ENCODE results near the gene TTYH3. TPM values are rescaled to one million over a fixed set of nuclear protein-coding genes. Genes with fewer than 3 reads are reported as not detected.

The TTYH3 gene
- total and polyA plus RNA-seq, 10 donors, result 11.9 to 158 (median 72.8) TPM

- intact Hi-C loops (cut with DNase I; ENCODE audit: low total_unique reads), result no loop called here
- DNase-seq, result peak; percentile 94
- WGBS, 5 donors, result 30 to 49% (median 41%) methylated on average over 15 to 23 of the region's 23 CpGs
- Histone ChIP-seq H3K36me3 (peaks cover 0 to 28% (median 0%) of the 10 kb centered on the region in 6 donors), H3K9me3 (no peaks in the 10 kb centered on the region), H3K4me1 (peaks cover 69 to 100% (median 98%) of the 10 kb centered on the region in 6 donors), H3K27me3 (replicated peaks in 1 of 7) (no peaks in the 10 kb centered on the region), H3K27ac (peak overlapping the region in 7 of 8 donors; percentile 70 to 94 (median 91)), H3K4me3 (peak overlapping the region in 2 of 8 donors; percentile 7 to 41)
- TF ChIP-seq POLR2A (IDR thresholded peaks at IDR 0.05), result no peak
- peak in 4 of 11 experiments; percentile 16 to 44 (median 30) for TF ChIP-seq CTCF (IDR thresholded peaks at IDR 0.05 in 8 of 11, conservative IDR thresholded peaks at IDR 0.05 in 3 of 11)
- TF ChIP-seq POLR2AphosphoS5 (IDR thresholded peaks at IDR 0.05), result peak; percentile 85 to 88 (median 86)
Measured at GRCh38 chr7:2637505-2638223, 5.9 kb downstream of the TTYH3 start.

- Histone ChIP-seq H3K4me1 (peaks cover 69 to 100% (median 100%) of the 10 kb centered on the region in 6 donors), H3K9me3 (no peaks in the 10 kb centered on the region), H3K4me3 (peak overlapping the region in 1 of 8 donors; percentile 41), H3K36me3 (peaks cover 0 to 28% (median 0%) of the 10 kb centered on the region in 6 donors), H3K27me3 (replicated peaks in 1 of 7) (no peaks in the 10 kb centered on the region), H3K27ac (peak overlapping the region in 7 of 8 donors; percentile 70 to 94 (median 91))
- 59 to 91% (median 78%) methylated on average over 7 to 34 of the region's 34 CpGs for WGBS, 5 donors
- intact Hi-C loops (cut with DNase I; ENCODE audit: low total_unique reads), result no loop called here
- DNase-seq, result peak; percentile 79
- TF ChIP-seq POLR2A (IDR thresholded peaks at IDR 0.05) (no peak), CTCF (IDR thresholded peaks at IDR 0.05 in 8 of 11, conservative IDR thresholded peaks at IDR 0.05 in 3 of 11) (no peak), POLR2AphosphoS5 (IDR thresholded peaks at IDR 0.05) (no peak)
Measured at GRCh38 chr7:2638224-2638991, 6.6 kb downstream of the TTYH3 start.

GRCh38 chr7:2639181-2639681, 7.4 kb downstream of the TTYH3 start:
- no peak overlapping the region for H3K4me3 ChIP-seq
- no peaks in the 10 kb centered on the region for H3K9me3 ChIP-seq
- DNase-seq, result peak; percentile 79
- 73 to 85% (median 80%) methylated on average over 15 to 24 of the region's 24 CpGs for WGBS, 5 donors
- no peak for TF ChIP-seq POLR2A (IDR thresholded peaks at IDR 0.05)
- peak in 1 of 3 donors; percentile 6 for TF ChIP-seq POLR2AphosphoS5 (IDR thresholded peaks at IDR 0.05)
- no peak for TF ChIP-seq CTCF (IDR thresholded peaks at IDR 0.05 in 8 of 11, conservative IDR thresholded peaks at IDR 0.05 in 3 of 11)
- H3K27me3 ChIP-seq (replicated peaks in 1 of 7), result no peaks in the 10 kb centered on the region
- peaks cover 0 to 28% (median 0%) of the 10 kb centered on the region in 6 donors for H3K36me3 ChIP-seq
- intact Hi-C loops (cut with DNase I; ENCODE audit: low total_unique reads), result no loop called here
- peaks cover 70 to 100% (median 100%) of the 10 kb centered on the region in 6 donors for H3K4me1 ChIP-seq
- H3K27ac ChIP-seq, result peak overlapping the region in 5 of 8 donors; percentile 20 to 94 (median 92)

Measured in spleen (tissue), 11 donors.